ENCODE results near the gene EPB41L5.
"Not testable (repeated sequence)": the region's sequence is repeated elsewhere in the genome, so short reads cannot be mapped to it uniquely, and the experiment has no call there.

Gene EPB41L5

DNA sequence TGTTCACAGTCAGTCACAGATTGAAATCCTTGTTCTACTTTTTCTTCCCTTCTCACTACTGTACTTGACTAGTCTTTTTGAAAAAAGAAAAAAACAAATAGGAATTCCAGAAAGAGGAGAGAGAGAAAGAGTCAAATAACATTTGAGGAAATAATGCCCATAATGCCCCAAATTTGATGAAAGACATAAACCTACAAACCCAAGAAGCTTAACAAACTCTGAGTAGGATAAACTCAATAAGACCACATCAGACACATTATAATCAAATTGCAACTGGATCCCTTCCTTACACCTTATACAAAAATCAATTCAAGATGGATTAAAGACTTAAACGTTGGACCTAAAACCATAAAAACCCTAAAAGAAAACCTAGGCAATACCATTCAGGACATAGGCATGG, 179.4 kb downstream of the EPB41L5 start:
- peaks cover 47% of the 10 kb centered on the region for H3K9me3 Mint-ChIP-seq
- no peaks in the 10 kb centered on the region for H3K27me3 Mint-ChIP-seq (ENCODE audit: low read depth)
- H3K4me1 Mint-ChIP-seq = no peaks in the 10 kb centered on the region
- TF ChIP-seq, protein P1, sequence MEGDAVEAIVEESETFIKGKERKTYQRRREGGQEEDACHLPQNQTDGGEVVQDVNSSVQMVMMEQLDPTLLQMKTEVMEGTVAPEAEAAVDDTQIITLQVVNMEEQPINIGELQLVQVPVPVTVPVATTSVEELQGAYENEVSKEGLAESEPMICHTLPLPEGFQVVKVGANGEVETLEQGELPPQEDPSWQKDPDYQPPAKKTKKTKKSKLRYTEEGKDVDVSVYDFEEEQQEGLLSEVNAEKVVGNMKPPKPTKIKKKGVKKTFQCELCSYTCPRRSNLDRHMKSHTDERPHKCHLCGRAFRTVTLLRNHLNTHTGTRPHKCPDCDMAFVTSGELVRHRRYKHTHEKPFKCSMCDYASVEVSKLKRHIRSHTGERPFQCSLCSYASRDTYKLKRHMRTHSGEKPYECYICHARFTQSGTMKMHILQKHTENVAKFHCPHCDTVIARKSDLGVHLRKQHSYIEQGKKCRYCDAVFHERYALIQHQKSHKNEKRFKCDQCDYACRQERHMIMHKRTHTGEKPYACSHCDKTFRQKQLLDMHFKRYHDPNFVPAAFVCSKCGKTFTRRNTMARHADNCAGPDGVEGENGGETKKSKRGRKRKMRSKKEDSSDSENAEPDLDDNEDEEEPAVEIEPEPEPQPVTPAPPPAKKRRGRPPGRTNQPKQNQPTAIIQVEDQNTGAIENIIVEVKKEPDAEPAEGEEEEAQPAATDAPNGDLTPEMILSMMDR (IDR thresholded peaks at IDR 0.05; ENCODE audit: unreplicated experiment in 3 of 3) = no peak
- peaks cover 13% of the 10 kb centered on the region for H3K36me3 Mint-ChIP-seq (ENCODE audit: low read depth)
- no peak overlapping the region for H3K27ac Mint-ChIP-seq
- no peak overlapping the region for H3K4me3 Mint-ChIP-seq

DNA sequence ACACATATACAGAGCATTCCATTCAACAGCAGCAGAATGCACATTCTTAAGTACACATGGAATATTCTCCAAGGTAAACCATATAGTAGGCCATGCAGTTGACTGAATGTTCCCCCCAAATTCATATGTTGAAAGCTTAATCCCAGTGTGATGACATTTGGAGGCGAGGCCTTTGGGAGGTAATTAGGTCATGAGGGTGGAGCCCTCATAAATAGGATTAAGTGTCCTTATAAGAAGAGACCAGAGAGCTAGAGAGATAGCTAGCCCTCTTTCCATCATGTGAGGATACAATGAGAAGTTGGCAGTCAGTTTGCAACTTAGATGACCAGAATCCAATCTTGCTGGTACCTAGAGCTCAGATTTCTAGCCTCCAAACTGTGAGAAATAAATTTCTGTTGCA, 182.7 kb downstream of the EPB41L5 start:
- Mint-ChIP-seq H3K9me3 (peaks cover 43% of the 10 kb centered on the region), H3K36me3 (ENCODE audit: low read depth) (peaks cover 20% of the 10 kb centered on the region), H3K4me3 (no peak overlapping the region), H3K27me3 (ENCODE audit: low read depth) (no peaks in the 10 kb centered on the region), H3K4me1 (no peaks in the 10 kb centered on the region), H3K27ac (no peak overlapping the region)
- TF ChIP-seq, protein P1 (IDR thresholded peaks at IDR 0.05; ENCODE audit: unreplicated experiment in 3 of 3) = no peak

- H3K4me1 Mint-ChIP-seq; H3K36me3 Mint-ChIP-seq (ENCODE audit: low read depth); H3K27me3 Mint-ChIP-seq (ENCODE audit: low read depth); H3K4me3 Mint-ChIP-seq; H3K27ac Mint-ChIP-seq: not testable (repeated sequence)
- H3K9me3 Mint-ChIP-seq = peaks cover 21% of the 10 kb centered on the region
Measured at GRCh38 chr2:120199817-120200459, 187.1 kb downstream of the EPB41L5 start.

DNA sequence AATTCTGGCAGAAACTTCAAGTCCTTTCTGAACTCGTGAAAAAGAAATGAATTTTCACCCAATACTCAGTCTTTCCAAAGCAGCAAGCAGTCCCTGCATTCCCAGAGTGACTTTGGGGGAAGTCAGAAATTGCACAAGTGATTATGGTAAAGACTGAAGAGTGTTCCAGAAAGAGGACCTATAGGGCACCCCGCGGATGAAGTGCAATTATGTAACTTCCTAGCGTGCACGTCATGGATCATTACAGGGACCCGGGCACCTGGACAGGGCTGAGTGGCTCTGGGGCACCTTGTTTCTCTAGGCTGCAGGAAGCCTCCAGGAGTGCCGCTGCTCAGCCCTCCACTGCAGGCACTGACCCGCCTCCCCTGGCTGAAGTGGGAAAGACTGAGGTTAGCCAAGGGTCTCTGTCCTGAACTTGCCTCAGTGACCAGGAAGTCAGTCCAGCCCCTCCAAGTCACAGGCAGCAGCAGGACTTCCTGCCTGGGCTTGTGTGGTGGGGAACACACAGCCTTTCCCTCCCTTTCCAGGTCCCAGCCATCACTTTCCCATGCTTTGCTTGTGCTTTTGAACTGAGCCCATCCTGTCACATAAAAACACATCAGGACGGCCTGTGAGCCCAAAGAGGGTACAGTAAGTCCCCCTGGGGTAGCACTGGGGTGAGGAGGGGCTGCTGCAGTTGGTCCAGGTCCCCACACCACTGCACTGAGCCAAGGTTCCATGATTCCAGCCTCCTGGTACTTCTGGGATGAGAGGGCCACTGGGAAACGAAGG, 190.6 kb downstream of the EPB41L5 start:
- Mint-ChIP-seq H3K4me1 (peaks cover 4% of the 10 kb centered on the region), H3K4me3 (no peak overlapping the region), H3K36me3 (ENCODE audit: low read depth) (peaks cover 4% of the 10 kb centered on the region), H3K9me3 (peaks cover 7% of the 10 kb centered on the region), H3K27ac (no peak overlapping the region), H3K27me3 (ENCODE audit: low read depth) (no peaks in the 10 kb centered on the region)
- TF ChIP-seq, protein P1 (IDR thresholded peaks at IDR 0.05; ENCODE audit: unreplicated experiment in 3 of 3) = no peak

DNA sequence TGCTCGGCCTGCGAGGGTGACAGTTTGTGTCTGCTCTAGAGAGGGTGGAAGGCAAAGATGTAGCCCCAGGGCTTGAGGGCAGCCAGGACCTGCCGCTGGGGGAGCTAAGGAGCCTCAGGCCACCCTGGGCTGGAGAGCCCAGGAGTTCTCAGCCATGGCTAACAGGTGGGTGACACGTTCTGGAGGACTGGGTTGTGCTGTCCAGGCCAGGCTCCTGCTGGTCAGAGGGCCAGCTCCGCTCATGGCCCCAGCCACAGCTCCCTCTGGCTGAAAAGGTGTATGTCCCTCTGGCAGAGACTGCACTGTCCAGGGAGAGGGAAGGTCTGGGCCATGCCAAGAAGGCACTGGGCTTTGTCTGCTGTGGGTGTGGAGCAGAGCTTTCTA, 191.1 kb downstream of the EPB41L5 start:
- TF ChIP-seq, protein P1 (IDR thresholded peaks at IDR 0.05; ENCODE audit: unreplicated experiment in 3 of 3) = no peak
- H3K36me3 Mint-ChIP-seq (ENCODE audit: low read depth) = peaks cover under 1% of the 10 kb centered on the region
- H3K4me1 Mint-ChIP-seq = peaks cover 4% of the 10 kb centered on the region

DNA sequence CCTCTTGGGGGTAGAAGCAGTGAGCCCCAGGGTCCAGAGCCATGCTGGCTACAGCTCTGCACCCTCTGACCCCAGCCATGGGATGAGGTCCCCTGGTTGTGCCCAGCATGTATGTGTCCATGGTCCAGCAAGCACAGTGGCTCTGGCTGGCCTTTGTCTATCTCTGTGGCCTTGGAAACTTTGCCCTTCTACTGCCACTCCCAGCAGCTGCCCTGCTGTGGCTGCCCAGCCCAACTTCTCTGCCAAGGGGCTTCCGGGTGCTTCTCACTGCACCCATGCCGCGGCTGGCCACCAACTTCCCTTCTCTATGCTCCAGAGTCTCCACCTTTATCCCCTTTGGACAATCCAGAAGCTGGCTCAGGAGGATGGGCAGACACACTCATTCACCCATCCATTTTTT, 191.5 kb downstream of the EPB41L5 start:
- no peak overlapping the region for H3K4me3 Mint-ChIP-seq
- TF ChIP-seq, protein P1 (IDR thresholded peaks at IDR 0.05; ENCODE audit: unreplicated experiment in 3 of 3) = no peak
- H3K36me3 Mint-ChIP-seq (ENCODE audit: low read depth) = no peaks in the 10 kb centered on the region
- no peak overlapping the region for H3K27ac Mint-ChIP-seq
- H3K27me3 Mint-ChIP-seq (ENCODE audit: low read depth) = no peaks in the 10 kb centered on the region
- H3K9me3 Mint-ChIP-seq = peaks cover 2% of the 10 kb centered on the region
- H3K4me1 Mint-ChIP-seq = peaks cover 4% of the 10 kb centered on the region

More for the DNA sequence above, 191.1 kb downstream of the EPB41L5 start:
- Mint-ChIP-seq H3K27ac (no peak overlapping the region), H3K9me3 (peaks cover 4% of the 10 kb centered on the region), H3K4me3 (no peak overlapping the region), H3K27me3 (ENCODE audit: low read depth) (no peaks in the 10 kb centered on the region)
